Fibroblast of mammary gland (primary cell): Measurements from ENCODE around the gene TRAPPC6A.
A peak's percentile ranks its signal among the peaks of the same experiment; 100 is the strongest.

Experiments used
- DNase-seq: peaks from one replicate; pipeline ENCODE4 v3.0.0-alpha.2; 2010; ENCODE audit warnings: low read depth
- H3K4me3 ChIP-seq: 2 replicates; pipeline ENCODE4 v1.5.1; 2011; ENCODE audit warnings: low read depth, mild to moderate bottlenecking, low read length, moderate library complexity; ENCODE audit not compliant: control insufficient read depth
- TF ChIP-seq, protein P1 (sequence below): conservative IDR thresholded peaks from 2 replicates; pipeline ENCODE4 v1.5.1; 2011; ENCODE audit warnings: low read depth, low read length, inconsistent platforms; ENCODE audit not compliant: control insufficient read depth, insufficient read depth

The TRAPPC6A gene

DNA sequence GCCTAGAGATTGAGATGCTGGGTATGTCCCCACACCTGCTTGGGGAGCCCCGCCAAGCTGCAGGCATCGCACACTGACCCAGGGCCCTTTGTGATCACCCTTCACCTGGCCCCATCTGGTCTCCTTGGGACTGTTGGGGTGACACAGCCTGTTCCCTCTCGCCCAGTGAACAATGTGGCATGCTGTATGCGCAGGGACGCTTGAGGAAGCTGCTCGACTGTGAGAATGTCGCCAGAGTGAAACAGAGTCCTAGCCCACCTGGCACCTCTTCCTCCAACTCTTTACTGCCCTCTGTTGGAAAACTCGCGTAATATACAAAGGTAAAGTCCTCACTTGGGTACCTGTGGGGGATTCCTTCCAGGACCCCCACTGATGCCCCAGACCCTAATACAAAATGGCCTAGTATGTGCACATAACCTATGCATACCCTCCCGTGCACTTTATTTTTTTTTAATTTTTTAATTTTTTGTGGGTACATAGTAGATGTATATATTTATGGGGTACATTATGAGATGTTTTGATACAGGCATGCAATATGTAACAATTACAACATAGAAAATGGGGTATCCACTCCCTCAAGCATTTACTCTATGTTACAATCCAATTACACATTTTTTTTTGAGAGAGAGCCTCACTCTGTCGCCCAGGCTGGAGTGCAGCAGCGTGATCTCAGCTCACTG lies 9.5 kb upstream of the TRAPPC6A start:
- DNase-seq, result no peak
- TF ChIP-seq, protein P1, sequence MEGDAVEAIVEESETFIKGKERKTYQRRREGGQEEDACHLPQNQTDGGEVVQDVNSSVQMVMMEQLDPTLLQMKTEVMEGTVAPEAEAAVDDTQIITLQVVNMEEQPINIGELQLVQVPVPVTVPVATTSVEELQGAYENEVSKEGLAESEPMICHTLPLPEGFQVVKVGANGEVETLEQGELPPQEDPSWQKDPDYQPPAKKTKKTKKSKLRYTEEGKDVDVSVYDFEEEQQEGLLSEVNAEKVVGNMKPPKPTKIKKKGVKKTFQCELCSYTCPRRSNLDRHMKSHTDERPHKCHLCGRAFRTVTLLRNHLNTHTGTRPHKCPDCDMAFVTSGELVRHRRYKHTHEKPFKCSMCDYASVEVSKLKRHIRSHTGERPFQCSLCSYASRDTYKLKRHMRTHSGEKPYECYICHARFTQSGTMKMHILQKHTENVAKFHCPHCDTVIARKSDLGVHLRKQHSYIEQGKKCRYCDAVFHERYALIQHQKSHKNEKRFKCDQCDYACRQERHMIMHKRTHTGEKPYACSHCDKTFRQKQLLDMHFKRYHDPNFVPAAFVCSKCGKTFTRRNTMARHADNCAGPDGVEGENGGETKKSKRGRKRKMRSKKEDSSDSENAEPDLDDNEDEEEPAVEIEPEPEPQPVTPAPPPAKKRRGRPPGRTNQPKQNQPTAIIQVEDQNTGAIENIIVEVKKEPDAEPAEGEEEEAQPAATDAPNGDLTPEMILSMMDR, result peak; percentile 50
- no peak overlapping the region for H3K4me3 ChIP-seq

DNA sequence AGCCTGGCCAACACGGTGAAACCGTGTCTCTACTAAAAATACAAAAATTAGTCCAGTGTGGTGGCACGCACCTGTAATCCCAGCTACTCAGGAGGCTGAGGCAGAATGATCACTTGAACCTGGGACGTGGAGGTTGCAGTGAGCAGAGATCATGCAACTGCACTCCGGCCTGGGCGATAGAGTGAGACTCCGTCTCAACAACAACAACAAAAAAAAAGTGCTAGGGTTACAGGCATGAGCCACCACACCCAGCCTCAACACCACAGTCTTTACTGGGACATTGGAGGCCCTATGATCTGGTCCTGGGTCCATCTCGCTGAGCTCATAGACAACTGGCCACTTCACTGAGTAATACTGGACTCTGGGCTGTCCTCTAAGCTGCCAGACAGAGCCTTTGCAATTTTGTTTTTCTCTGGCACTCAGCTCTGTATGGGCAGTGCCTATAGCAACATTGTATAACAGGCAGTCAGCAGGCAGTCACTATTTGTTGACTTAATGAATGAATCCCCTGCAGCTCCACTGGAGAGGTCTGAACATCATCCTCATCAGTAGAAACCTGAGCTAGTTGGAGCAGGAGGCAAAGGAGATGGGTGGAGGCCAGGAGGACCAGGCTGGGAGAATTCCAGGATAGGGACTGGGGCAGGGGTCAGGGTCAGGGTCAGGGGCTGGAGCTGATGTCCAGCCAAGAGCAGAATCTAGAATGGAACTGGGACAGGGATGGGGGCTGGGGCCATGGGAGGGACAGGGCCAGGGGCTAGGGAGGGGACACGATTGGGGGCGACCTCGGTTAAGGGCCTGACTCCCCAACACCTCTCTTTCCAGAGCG lies 8.7 kb upstream of the TRAPPC6A start:
- TF ChIP-seq, protein P1, result no peak
- peak; percentile 19 for DNase-seq
- no peak overlapping the region for H3K4me3 ChIP-seq

DNA sequence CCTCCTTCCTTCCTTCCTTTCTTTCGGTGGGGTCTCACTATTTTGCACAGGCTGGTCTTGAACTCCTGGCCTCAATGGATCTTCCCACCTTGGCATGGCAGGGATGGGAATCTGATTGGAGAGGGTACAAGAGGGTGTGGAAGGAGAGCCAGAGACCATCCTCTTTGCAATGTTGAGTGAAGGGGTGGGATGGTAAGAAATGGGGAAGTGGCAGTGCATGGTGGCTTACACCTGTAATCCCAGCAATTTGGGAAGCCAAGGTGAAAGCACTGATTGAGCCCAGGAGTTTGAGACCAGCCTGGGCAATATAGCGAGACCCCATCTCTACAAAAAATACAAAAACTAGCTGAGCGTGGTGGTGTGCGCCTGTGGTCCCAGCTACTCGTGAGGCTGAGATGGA lies 6.1 kb upstream of the TRAPPC6A start:
- TF ChIP-seq, protein P1, result no peak
- no peak overlapping the region for H3K4me3 ChIP-seq
- DNase-seq, result no peak

DNA sequence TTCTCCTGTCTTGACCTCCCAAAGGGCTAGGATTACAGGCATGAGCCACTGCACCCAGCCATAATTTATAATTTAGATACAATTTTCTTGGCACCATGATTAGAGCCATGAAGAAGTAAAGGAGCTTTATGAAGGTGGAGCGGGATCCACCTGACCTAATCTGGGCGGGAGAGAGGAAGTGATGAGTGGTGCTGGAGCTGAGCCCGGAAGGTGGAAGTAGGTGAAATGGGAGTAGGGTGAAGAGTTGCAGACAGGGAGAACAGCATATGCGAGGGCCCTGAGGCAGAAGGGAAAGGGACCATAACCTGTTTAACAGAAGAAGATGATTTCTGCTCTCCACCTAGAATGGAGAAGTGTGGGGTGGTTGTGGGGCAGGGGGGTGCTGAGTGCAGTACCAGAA lies 4.7 kb upstream of the TRAPPC6A start:
- no peak overlapping the region for H3K4me3 ChIP-seq
- no peak for DNase-seq
- TF ChIP-seq, protein P1, result no peak

DNA sequence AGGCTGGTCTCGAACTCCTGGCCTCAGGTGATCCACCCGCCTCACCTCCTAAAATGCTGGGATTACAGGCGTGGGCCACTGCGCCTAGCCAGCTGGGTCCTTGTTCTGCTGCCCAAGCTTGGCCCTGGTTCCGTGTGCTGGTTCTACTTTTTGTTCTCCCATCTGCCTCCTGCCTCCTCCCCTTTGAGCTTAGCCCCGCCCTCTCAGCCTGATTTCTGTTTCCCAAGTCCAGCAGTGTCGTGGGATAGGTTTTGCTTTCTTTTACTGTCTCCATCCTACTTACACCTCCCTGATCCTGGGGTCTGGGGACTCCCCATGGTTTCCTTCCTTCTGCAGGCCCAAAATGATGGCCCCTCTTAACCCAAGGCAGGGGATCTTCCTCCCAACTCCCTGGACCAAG lies 2.9 kb upstream of the TRAPPC6A start:
- no peak overlapping the region for H3K4me3 ChIP-seq
- DNase-seq, result peak; percentile 13
- TF ChIP-seq, protein P1, result no peak

DNA sequence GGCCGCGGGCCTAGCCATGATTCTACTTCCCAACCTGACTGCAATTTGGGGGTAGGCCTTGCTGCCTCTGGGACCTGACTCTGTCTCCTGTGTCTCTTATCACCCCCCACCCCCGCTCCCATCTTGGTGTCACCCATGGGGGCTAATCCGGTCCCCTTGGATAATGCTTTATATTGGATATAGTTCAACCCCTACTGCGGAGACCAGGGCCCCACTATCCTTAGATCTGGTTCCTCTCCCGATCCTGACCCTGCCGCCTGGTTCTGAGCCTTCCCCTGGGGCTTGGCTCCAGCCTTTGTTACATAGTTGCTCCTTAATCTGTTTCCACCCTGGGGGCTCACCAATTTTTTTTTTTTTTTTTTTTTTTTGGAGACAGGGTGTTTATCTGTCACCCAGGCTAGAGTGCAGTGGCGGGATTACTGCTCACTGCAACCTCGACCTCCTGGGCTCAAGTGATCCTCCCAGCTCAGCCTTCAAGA lies 1.9 kb upstream of the TRAPPC6A start:
- peak overlapping the region; percentile 96 for H3K4me3 ChIP-seq
- no peak for DNase-seq
- TF ChIP-seq, protein P1, result no peak
